IPS-NIHi11 (cell line): ENCODE measurements around the gene SEPTIN12.

Experiments
- DNase-seq: peaks from one replicate; pipeline ENCODE4 v3.0.0; 2012; ENCODE audit warnings: mixed read lengths, low spot score

Gene SEPTIN12

DNA sequence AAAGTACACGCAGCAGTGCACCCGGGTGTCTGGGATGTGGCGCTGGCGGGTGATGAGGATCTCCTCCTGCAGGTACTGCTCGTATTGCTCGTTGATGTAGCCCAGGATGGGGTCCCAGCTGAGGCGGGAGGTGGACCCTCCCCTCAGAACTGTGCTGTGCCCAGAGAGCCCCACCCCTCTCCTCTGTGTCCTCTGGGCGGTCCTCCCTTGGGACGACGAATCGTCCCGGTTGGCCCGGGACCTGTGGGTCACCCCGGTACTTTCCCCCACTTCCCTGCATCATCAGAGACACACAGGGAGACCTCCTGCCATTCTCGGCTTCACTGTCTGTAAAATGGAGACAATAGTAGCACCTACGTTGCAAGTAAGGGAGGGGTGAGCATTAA is 4.2 kb downstream of the SEPTIN12 start:
- no peak for DNase-seq

DNA sequence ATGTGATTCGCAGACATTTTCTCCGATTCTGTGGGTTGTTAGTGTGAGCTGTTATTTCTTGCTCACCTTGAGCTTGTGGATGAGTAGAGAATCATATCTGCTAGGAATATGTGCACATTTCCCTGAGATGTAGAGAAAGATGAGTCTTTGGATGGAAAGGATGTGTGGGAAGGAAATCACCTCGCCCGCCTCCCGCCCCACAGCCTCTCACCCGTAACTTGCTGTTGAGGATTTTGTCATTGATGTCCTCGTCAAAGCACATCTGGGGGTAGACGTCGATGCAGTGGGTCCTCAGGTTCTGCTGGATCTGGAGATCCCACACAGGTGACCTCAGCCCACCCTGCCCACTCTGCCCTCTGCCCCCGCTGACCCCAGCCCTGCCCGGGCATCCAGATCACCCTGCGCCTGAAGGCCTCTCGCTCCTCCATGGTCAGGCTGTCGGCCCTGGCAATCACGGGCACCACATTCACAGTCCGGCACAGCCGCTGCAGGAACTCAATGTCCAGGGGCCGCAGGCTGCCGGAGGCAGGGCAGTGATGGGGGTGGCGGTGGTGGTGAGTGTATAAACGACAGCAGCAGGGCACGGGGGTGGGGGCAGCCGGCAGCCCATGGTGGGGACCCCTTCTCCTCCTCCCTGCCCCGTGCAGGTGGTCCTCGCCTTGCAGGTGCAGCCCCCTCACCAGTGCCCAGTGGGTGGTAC is 4.7 kb downstream of the SEPTIN12 start:
- no peak for DNase-seq

DNA sequence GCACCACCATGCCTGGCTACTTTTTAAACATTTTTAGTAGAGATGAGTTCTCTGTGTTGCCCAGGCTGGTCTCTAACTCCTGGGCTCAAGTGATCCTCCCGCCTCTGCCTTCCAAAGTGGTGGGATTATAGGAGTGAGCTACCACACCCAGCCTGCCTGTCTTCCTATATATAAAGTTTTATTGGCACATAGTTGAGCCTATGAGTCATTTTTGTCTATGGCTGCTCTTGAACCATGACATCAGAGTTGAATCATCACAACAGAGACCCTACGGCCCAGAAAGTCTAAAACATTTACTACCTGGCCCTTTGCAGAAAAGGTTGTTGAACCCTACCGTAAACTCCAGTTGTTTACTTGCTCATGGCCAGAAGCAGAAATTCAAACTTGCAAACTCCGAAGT is 7.9 kb downstream of the SEPTIN12 start:
- no peak for DNase-seq

DNA sequence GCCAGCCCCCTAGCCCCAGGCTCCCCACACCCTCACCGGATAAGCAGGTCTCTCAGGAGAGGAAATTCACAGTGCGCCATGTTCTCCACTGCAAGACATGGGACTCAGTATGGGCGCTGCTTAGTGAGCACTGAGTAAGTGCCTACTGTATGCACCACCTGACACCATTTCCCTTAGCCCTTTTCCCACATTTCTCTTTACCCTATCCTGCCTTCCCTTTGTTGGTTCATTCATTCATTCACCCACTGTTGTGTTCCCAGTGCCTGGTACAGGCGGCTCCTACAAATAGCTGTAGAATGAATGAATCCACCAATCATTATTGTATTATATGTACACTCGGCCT is 10.1 kb downstream of the SEPTIN12 start:
- DNase-seq = no peak

DNA sequence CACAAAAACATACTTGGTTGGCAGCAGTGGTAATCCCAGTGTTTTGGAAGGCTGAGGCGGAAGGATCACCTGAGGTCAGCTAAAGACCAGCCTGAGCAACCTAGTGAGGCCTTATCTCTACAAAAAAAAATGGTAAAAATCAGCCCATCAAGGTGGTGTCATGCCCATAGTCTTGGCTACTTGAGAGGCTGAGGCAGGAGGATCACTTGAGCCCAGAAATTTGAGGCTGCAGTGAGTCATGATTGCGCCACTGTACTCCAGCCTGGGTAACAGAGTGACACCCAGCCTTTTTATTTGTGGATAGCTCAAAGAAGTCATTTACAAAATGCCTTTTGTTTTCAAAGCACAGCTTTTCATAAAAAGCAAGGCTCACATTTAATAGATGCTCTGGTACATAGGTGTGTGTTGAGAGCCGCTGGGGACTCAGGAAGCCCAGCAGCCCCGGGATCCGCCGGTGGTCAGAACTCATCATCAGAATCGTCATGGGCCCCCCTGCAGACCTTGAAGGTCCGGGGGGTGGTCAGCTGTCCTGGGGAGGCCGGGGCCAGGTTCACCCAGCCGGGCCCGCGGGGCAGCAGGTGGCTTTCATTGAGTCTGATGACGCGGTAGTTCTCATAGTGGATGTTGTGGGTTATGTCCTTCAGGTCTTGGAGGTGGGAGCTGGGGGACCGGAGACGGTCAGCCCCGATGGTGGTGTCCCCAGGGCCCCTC is 10.7 kb downstream of the SEPTIN12 start:
- DNase-seq = no peak

DNA sequence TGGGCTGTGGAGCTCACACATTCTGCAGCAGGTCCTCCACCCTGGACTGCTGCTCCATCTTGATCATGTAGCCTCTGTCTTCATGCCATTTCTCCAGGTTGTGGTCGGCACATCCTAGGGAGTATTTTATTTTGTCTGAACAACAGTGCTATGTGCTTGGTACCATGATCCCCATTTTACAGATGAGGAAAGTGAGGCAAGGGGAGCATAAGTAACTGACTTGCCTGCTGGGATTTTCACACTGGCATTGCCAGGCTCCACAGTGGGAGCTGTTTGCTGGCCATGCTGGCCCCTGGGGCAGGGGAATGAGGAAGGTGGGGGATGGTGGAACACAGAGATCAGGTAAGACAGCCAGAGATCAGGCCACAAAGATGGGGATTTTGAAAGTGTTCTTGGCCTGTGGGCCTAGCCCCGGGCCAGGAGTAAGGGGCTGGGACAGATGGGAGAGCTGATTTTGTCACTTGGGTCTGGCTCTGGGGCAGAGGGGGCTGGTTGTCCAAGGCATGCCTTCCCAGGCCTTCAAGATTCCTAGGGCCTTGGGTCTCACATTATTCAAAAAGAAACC is 11.9 kb downstream of the SEPTIN12 start:
- no peak for DNase-seq

DNA sequence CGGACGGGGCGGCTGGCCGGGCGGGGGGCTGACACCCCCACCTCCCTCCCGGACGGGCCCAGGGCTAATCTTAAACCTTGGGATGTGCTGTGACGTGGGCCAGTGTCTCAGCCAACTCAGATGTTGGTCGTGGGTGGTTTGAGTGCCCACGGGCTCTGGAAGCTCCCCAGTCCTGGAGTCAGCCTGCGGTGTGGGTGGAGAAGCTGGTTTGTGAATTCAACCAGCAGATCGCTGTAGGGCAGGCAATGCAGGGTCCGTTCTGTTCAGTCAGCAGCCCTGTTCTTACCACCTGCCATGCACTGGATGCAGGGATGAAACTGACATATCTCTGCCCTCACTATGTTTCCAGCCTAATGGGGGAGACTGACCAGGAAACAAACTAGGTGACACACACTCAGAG is 13.1 kb downstream of the SEPTIN12 start:
- no peak for DNase-seq

DNA sequence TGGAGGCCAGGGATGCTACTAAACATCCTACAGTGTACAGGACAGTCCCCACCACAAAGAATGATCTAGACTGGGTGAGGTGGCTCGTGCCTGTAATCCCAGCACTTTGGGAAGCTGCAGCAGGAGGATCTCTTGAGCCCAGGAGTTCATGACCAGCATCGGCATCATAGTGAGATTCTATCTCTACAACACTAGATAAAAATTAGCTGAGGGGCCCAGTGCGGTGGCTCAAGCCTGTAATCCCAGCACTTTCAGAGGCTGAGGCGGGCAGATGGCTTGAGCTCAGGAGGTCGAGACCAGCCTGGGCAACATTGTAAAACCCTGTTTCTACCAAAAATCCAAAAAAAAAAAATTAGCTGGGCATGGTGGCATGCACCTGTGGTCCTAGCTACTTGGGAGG is 15.8 kb downstream of the SEPTIN12 start:
- DNase-seq = no peak

DNA sequence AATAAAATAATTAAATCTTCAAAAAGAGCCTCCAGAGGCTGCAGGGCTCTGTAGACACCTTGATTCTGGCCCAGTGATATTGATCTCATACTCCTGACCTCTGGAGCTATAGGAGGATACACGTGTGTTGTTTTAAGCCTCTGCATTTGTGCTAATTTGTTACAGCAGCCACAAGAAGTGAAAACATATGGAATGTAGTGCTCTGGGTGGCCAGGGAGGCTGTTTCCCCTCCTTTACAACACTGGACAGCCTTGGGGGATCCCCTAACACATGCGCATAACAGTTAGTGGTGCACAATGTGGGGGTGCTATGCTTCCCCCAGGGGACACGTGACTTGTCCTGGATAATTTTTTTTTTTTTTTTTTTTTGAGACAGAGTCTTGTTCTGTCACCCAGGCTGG is 16.5 kb downstream of the SEPTIN12 start:
- no peak for DNase-seq

DNA sequence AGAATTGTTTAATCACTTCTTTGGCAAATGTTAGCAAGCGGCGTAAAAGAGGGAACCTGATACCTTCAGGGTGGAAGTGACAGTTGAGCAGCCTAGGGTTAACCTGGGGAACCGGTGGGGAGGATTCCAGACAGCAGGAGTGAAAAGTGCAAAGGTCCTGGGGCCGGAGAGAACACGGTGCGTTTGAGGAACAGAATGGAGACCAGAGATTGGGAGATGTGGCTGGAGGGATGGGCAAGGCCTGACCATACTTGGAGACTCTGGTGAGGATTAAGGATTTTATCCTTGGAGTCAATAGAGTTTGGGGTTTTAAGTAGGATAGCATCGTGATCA is 18.9 kb downstream of the SEPTIN12 start:
- DNase-seq = no peak

DNA sequence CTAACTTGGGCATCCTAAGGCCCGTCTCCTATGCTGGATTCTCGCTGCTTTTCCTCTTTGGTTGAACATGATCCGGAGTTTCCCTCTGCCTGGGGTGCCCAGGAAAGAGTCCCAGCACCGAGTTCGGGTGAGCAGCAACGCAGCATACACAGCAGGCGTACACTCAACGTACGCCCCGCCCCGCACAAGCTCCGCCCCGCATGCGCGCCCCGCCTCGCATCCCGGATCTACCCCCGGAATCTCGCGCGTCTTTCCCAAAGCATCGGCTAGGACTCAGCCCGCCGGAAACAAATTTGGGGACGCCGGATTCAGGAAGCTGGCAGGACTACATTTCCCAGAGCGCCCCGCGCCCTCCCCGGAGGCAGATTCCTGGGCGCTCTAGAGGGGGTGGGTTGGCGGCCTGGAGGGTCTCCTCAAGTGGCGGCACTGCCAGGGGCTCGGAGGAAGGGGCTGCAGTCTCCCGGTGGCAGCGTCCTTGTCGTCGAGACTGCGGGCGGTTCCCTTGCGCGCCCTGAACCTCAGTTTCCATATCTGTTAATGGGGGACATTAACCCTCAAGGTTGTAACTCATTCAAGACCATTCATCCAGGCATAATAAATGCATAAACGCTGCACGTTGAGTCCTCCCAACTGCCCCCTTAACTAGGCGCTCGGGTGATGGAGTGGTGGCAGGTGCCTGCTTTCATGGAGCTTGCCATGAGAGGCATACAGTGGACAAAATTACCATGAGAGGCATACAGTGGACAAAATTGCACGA is 19.4 kb downstream of the SEPTIN12 start:
- DNase-seq = peak; percentile 94

DNA sequence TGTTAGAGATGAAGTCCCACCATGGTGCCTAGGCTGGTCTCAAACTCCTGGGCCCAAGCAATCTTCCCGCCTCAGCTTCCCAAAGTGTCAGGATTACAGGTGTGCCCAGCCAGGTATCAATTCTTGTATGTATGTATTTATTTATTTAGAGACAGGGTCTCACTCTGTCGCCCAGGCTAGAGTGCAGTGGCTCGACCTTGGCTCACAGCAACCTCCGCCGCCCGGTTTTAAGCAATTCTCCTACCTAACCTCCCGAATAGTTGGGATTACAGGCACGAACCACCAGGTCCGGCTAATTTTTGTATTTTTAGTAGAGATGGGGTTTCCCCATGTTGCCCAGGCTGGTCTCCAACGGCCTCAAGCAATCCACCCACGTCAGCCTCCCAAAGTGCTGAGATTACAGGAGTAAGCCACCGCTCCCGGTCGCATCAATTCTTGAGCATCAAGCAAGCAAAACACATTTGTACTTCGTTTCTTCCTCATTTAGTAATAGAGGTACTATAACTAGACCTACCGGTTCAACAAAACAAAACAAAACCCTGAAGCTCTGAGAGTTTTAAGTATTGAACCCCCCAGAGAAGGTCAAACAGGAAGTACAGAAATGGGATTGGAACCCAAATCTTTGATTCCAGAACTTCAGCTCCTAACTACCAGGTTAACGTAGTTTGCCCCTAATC is 20.1 kb downstream of the SEPTIN12 start:
- DNase-seq = no peak

DNA sequence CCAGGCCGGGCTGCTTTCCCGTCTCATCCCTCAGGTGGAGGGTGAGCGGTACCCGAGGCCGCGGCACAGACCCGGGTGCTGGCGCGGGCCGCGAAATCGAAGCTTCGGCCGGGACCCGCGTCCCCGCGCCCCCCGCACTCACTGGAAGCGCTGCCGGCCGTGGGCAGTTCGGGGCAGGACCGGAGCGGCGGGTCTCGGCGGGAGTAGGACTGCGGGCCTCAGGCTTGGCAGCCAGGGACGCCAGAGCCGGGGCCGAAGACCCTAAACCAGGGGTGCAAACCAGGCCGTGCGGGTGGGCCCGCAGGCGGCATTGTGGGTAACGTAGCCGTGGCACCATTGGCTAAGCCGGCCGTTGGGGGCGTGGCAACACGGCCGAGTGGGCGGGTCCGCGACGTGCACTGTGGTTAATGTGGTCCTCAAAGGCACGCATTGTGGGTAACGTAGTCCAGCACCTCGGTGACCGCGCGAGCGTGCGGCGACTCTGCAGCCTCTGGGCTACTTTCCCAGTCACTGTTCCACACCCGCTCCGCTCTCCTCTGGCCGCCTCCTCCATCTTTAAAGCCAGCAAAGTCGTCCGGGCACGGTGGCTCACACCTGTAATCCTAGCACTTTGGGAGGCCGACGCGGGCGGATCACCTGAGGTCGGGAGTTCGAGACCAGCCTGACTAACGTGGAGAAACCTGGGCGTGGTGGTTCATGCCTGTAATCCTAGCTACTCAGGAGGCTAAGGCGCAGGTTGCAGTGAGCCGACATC is 21.1 kb downstream of the SEPTIN12 start, which contains the start of gene ZNF500:
Gene ZNF500, minus strand, starts transcription at position 288 of the 754 bp plus-strand sequence. CDS start 1,184 bp downstream, outside the sequence.
- peak; percentile 98 for DNase-seq

DNA sequence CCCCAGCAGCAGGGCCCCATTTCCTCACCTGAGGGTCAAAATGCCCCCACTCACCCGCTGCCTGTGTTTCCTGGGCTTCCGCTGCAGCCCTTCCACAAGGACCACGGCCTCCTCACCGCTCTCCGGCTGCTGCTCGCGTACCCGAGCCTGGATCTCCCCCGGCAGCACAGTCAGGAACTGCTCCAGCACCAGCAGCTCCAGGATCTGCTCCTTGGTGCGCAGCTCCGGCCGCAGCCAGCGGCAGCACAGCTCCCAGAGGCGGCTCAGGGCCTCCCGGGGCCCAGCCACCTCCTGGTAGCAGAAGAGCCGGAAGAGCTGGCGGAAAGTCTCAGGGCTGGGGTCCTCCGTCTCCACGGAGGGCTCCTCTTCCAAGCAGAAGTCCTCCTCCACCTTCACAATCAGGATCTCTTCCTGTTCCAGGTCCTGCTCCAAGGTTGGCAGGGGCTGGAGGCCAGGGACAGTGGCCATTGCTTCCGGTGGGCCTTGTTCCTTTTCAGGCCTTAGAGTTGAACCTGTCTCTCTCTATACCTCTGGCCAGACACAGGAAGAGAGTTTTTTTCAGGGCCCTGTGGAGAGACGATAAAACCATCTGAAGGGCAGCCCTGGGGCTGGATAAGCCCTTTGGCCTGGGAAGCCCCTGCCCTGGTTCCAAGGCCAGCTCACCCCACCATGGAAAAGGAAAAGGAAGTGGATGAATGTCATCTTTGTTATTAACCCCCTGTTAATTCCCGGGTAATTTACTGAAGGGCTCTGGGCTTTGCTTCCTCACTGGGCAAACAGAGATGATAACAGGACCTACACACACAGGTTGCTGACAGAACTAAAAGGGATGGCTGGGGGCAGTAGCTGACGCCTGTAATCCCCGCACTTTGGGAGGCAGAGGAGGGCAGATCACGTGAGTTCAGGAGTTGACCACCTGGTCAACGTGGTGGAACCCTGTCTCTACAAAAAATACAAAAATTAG is 22.4 kb downstream of the SEPTIN12 start:
- no peak for DNase-seq

DNA sequence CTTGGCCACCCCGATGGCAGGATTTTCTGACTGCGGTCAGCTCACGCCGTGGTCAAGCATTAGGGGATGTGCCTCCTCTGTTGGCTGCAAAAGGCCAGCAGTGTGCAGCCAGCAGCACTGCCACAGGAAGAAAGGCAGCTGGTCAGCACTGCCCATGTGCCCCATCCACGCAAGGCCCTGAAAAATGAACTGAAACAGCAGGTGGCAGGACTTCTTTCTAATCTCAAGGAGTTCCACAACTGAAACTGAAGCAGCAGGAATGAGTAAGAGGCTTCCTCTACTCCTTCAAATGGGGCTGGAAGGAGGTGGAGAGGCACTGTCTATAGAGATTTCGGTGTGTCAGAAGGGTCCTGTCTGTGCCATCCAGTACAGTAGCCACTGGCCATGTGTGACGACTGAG is 24.4 kb downstream of the SEPTIN12 start:
- no peak for DNase-seq

DNA sequence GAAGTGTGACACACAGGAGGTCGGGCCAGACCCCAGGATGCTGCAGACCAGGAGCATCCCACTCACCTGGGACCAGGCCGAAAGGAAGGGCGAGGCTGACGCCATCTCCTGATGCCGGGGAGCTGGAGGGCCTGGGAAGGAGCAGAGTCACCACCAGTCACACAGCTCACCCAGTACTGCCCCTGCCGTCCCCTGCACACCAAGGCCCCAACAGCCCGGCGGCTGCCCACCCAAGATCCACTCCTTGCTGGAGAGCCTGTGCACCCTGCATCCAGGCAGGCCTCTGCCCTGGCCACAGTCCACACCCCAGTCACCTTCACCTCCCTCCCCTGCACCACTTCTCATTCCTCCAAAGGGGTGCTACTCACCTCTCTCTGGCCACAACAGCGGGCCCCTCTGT is 25.9 kb downstream of the SEPTIN12 start:
- DNase-seq = no peak

DNA sequence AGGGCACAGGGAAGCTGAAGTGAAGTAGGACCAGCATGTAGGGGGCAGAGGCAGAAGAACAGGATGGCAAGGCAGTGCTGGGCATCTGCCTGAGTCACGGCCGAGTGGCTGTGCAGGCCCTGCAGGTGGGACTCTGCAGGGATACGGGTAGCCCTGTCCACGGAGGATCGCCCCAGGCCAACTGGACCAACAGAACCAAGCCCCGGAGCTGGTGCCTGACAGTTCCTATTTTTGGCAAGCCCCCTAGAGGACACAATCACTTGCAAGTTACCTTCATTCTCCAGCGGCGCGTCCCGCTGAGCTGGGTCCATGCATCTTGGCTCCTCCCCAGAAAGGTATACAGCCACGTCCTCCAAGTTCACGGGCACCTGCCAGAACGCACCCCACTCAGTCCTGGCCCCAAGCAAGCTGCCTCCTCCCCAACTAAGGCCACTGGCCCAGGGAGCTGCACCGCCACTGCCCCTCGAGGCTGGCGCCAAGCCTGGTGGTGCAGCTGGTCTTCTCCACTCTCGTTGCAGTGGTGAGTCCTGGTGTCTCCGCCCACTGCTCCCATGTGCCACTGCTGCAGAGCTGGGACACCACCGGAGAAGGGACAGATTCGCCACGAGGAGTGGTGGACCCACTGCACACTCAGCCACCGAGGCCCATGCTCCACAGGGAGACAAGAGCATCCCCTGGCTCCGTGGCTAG is 27.8 kb downstream of the SEPTIN12 start:
- no peak for DNase-seq

DNA sequence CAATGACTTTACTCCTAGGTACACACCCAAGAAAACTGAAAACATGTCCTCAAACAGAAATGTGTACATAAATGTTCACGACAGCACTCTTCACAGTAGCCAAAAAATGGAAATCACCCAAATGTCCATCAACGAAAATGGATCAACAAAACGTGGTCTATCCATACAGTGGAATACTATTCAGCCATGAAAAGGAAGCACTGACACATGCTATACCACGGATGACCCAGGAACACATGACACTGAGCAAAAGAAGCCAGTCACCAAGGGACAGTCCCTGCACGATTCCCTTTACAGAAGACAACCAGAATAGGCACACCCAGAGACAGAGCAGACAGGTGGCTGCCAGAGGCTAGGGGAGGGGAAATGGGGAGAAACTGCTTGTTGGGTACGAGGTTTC is 32.5 kb downstream of the SEPTIN12 start:
- DNase-seq = no peak

DNA sequence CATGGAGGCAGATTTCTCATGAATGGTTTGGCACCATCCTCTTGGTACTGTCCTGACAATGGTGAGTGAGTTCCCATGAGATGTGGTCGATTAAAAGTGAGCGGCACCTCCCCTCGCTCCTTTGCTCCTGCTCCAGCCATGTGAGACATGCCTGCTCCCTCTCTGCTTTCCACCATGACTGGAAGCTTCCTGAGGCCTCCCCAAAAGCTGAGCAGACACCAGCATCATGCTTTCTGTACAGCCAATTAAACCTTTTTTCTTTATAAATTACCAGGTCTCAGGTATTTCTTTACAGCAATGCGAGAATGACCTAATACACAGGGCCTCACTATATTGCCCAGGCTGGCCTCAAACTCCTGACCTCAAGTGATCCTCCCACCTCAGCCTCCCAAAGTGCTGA is 33.3 kb downstream of the SEPTIN12 start:
- no peak for DNase-seq

DNA sequence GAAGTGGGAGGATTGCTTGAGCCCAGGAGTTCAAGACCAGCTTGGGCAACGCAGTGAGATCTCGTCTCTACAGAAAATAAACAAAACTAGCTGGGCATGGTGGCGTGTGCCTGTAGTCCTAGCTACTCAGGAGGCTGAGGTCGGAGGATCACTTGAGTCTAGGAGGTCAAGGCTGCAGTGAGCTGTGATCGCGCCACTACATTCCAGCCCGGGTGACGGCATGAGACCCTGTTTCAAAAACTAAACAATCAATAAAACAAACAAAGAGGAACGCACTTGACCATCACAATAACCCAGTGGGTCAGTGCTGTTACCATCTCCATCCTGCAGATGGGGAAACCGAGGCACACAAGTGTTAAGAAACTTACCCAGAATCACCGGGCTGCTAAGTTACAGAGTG is 34.9 kb downstream of the SEPTIN12 start:
- DNase-seq = no peak
